K562 (cell line): ENCODE measurements around the gene SLC25A21. TPM values are rescaled to one million over a fixed set of nuclear protein-coding genes. Genes with fewer than 3 reads are reported as not detected.

Source experiments
- ATAC-seq: fragments of 200-7000 bp; cut with Tn5 transposase; 3 replicates; pipeline ENCODE4 v1.9.1; 2020; ENCODE audit warnings: moderate library complexity
- BruUV-seq: library from RNA; stranded (reverse); fragments of 400-500 nt; replicated peaks from 2 replicates; lab custom pipeline; 2021; lab: Mats Ljungman, UMichigan
- CTCF ChIA-PET: fragments of 300-600 bp; formaldehyde crosslinking; extraction: SDS; loops from one replicate; lab custom pipeline; 2021; ENCODE audit warnings: low intra/inter-chr PET ratio; lab: Yijun Ruan, JAX
- POLR2A ChIA-PET: fragments of 300-600, 350-650 bp; sonication (Branson Sonifier 250); formaldehyde crosslinking; extraction: SDS; loops from one replicate; lab custom pipeline; 2021; ENCODE audit warnings: antibody characterized with exemption, inconsistent platforms; lab: Yijun Ruan, JAX
- DNase-seq, 4 experiments: peaks; one replicate each; pipeline versions ENCODE4 v3.0.0 to v3.0.0-alpha.2; 2011 to 2018; ENCODE audit warnings: low spot score in 3 of 4, mixed read lengths in 3 of 4; ENCODE audit errors: extremely low read depth in 1 of 4
- FAIRE-seq: peaks from 2 replicates; lab custom pipeline; 2011; peaks lifted over from hg19 to GRCh38; lab: Jason Lieb, UNC
- H2AFZ ChIP-seq: 2 replicates; pipeline ENCODE4 v1.6.0; 2011; ENCODE audit warnings: low read depth, low read length, control low read depth, inconsistent platforms
- H3K27ac ChIP-seq: fragments of 200-600 bp; 3 replicates; pipeline ENCODE4 v1.8.0; 2011; ENCODE audit warnings: low read depth, mild to moderate bottlenecking, control low read depth, inconsistent platforms, low read length, moderate library complexity, mixed read lengths; ENCODE audit errors: extremely low read depth
- H3K27me3 ChIP-seq, 2 experiments: fragments of 300-600 bp in 1 of 2; 2 replicates in 1 of 2; 3 replicates in 1 of 2; pipeline versions ENCODE4 v1.6.0 to v1.8.0; 2011; ENCODE audit warnings: inconsistent platforms in 2 of 2, low read length in 2 of 2, mild to moderate bottlenecking in 1 of 2, mixed read lengths in 1 of 2, moderate library complexity in 1 of 2; ENCODE audit not compliant: control insufficient read depth in 2 of 2, insufficient read depth in 2 of 2
- H3K36me3 ChIP-seq: fragments of 300-600 bp; 3 replicates; pipeline ENCODE4 v1.8.0; 2011; ENCODE audit warnings: mild to moderate bottlenecking, low read length, inconsistent platforms; ENCODE audit not compliant: control insufficient read depth, insufficient read depth
- H3K4me1 ChIP-seq, 2 experiments: fragments of 200-600 bp in 1 of 2; replicated peaks in 1 of 2; 2 replicates in 1 of 2; 3 replicates in 1 of 2; pipeline versions ENCODE4 v1.5.1 to v1.8.0; 2011; ENCODE audit warnings: inconsistent platforms in 2 of 2, low read length in 2 of 2, mild to moderate bottlenecking in 1 of 2, mixed read lengths in 1 of 2, moderate library complexity in 1 of 2; ENCODE audit not compliant: control insufficient read depth in 2 of 2, insufficient read depth in 2 of 2
- H3K4me2 ChIP-seq: 2 replicates; pipeline ENCODE4 v1.6.1; 2011; ENCODE audit warnings: low read length, control low read depth, inconsistent platforms, mixed read lengths; ENCODE audit not compliant: insufficient read depth
- H3K4me3 ChIP-seq: fragments of 200-600 bp; sonication (generic), shearing (Covaris generic); 2 replicates; pipeline ENCODE4 v1.5.1; 2016; ENCODE audit warnings: control low read depth, inconsistent platforms
- H3K79me2 ChIP-seq: fragments of 200-600 bp; 3 replicates; pipeline ENCODE4 v1.8.0; 2011; ENCODE audit warnings: low read length, inconsistent platforms; ENCODE audit not compliant: control insufficient read depth, insufficient read depth
- H3K9ac ChIP-seq, 2 experiments: 2 replicates each; pipeline versions ENCODE4 v1.6.0 to v1.6.1; 2011; ENCODE audit warnings: low read depth in 2 of 2, low read length in 2 of 2, control low read depth in 1 of 2, inconsistent platforms in 1 of 2, mild to moderate bottlenecking in 1 of 2, mixed read lengths in 1 of 2; ENCODE audit not compliant: insufficient read depth in 1 of 2
- H3K9me1 ChIP-seq: one replicate; pipeline ENCODE4 v1.6.0; 2011; ENCODE audit warnings: inconsistent platforms, mild to moderate bottlenecking, low read length, moderate library complexity; ENCODE audit not compliant: control insufficient read depth, insufficient read depth
- H3K9me3 ChIP-seq: replicated peaks from 2 replicates; pipeline ENCODE4 v1.5.1; 2011; ENCODE audit warnings: low read depth, low read length, inconsistent platforms; ENCODE audit not compliant: control insufficient read depth, insufficient read depth
- H4K20me1 ChIP-seq: replicated peaks from 2 replicates; pipeline ENCODE4 v1.6.1; 2011; ENCODE audit warnings: low read length, inconsistent platforms, mixed read lengths; ENCODE audit not compliant: control insufficient read depth, insufficient read depth
- GATAD2B ChIP-seq: fragments of 450-650 bp; IDR thresholded peaks from 2 replicates; pipeline ENCODE4 v1.6.1; 2017; ENCODE audit warnings: mild to moderate bottlenecking, borderline replicate concordance
- GTF2E2 ChIP-seq: fragments of 200-800 bp; sonication (Bioruptor generic); IDR thresholded peaks from 2 replicates; pipeline ENCODE4 v1.6.1; 2016; ENCODE audit warnings: missing genetic modification characterization, missing compliant biosample characterization
- MYC ChIP-seq, 2 experiments: fragments of 250-450 bp in 1 of 2; sonication (Bioruptor Pico) in 1 of 2; IDR thresholded peaks; 2 replicates each; pipeline versions ENCODE4 v1.5.1 to v1.6.1; 2012 to 2021; ENCODE audit warnings: low read depth in 2 of 2, borderline replicate concordance in 1 of 2, improper control_type of control experiment in 1 of 2, low read length in 1 of 2, mild to moderate bottlenecking in 1 of 2, moderate library complexity in 1 of 2
- NCOA6 ChIP-seq: fragments of 450-650 bp; IDR thresholded peaks from 2 replicates; pipeline ENCODE4 v1.6.1; 2017; ENCODE audit warnings: mild to moderate bottlenecking
- RNF219 ChIP-seq: fragments of 250-450 bp; sonication (Bioruptor Pico); IDR thresholded peaks from 2 replicates; pipeline ENCODE4 v1.5.0; 2022; ENCODE audit warnings: mild to moderate bottlenecking
- SETDB1 ChIP-seq: IDR thresholded peaks from one replicate; pipeline ENCODE4 v1.6.1; 2012; ENCODE audit warnings: low read length, control low read depth, inconsistent platforms
- TCF7L2 ChIP-seq: fragments of 150-350 bp; IDR thresholded peaks from 2 replicates; pipeline ENCODE4 v1.6.1; 2016; ENCODE audit warnings: low read depth, mild to moderate bottlenecking, low read length, moderate library complexity
- TFAM ChIP-seq: fragments of 250-450 bp; sonication (Bioruptor Pico); conservative IDR thresholded peaks from 2 replicates; pipeline ENCODE4 v1.5.0; 2021; ENCODE audit warnings: mild to moderate bottlenecking, moderate library complexity
- USF1 ChIP-seq: sonication (generic); formaldehyde crosslinking; IDR thresholded peaks from 2 replicates; pipeline ENCODE4 v1.9.0; 2022; ENCODE audit warnings: mild to moderate bottlenecking, missing genetic modification reagents
- ZKSCAN8 ChIP-seq: fragments of 200-800 bp; sonication (Bioruptor generic); IDR thresholded peaks from 2 replicates; pipeline ENCODE4 v1.6.1; 2016; ENCODE audit warnings: missing genetic modification characterization, missing compliant biosample characterization
- WGBS: fragments of 100-300 bp; shearing (Covaris generic); methylation state at CpG from one replicate; pipeline ENCODE4 v1.1.6; 2016; ENCODE audit warnings: low coverage, mixed read lengths; ENCODE audit not compliant: insufficient coverage; ENCODE audit errors: missing lambda C conversion rate; 5-methylcytosine and 5-hydroxymethylcytosine counted together
- in situ Hi-C: fragments of 300-500 bp; cut with MboI; formaldehyde crosslinking; loops from 4 replicates; pipeline ENCODE4 v1.15.0; 2018; ENCODE audit warnings: inconsistent platforms, mixed read lengths
- intact Hi-C: fragments of 100-400 bp; cut with micrococcal nuclease; formaldehyde crosslinking; loops from 2 replicates; pipeline ENCODE4 v1.14.2; 2022
- polyA plus RNA-seq, 8 experiments: library from polyadenylated mRNA; depleted of rRNA in 4 of 8; stranded (reverse) in 5 of 8; unstranded in 3 of 8; fragments of >200 nt; fragmentation: Nextera tagmentation in 2 of 8; fragmentation: Illumina TruSeq in 1 of 8; extraction: Ambion mirVana in 2 of 8; extraction: Trizol in 1 of 8; gene quantifications; 2 replicates each; pipeline versions ENCODE4 v1.2.1 to v1.2.3, GENCODE V29; 2011 to 2014; ENCODE audit warnings: inconsistent platforms in 1 of 8, missing spikeins in 1 of 8
- total RNA-seq, 7 experiments: library from RNA; depleted of rRNA in 6 of 7; stranded (reverse); fragments of >200 nt in 6 of 7; fragmentation: Illumina TruSeq in 2 of 7; extraction: Trizol in 2 of 7; gene quantifications; 2 replicates each; pipeline versions ENCODE4 v1.2.1 to v1.2.3, GENCODE V29; 2011 to 2021; ENCODE audit warnings: low replicate concordance in 1 of 7
- TF ChIP-seq, protein P1 (sequence below): fragments of 450-650 bp; IDR thresholded peaks from 2 replicates; pipeline ENCODE4 v1.6.1; 2016

The SLC25A21 gene
- total and polyA plus RNA-seq, 9 of the 15 experiments (the other 6 are each of a cell fraction or from before 2014, with no cell fraction given): 15.2 to 46.7 (median 28.7) TPM

DNA sequence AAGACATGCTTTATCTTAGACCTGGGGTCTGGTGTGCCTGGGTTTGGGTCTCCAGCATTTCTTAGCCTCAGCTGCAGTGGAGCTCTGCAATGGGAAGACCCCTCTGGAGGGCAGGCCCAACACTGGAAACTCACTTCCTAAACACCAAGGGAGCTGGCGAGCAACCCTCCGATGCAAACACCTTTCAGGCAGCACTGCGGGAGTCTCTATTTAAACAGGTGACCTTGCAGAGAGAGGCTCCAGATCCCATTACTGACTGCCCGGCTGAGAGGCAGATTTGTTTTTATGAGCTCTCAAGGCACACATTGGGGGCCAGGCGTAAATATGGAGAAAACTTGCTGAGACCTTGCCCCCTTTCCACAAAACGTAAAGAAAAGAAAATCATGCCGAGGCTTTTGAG, 315.3 kb downstream of the SLC25A21 start:
- no TSS peak for BruUV-seq
- Histone ChIP-seq H3K9ac (no peak overlapping the region), H3K9me3 (no peaks in the 10 kb centered on the region), H3K9me1 (no peaks in the 10 kb centered on the region), H3K36me3 (no peaks in the 10 kb centered on the region), H2AFZ (no peak overlapping the region), H3K27ac (no peak overlapping the region), H3K4me1 (no peaks in the 10 kb centered on the region; a peak in 1 of 5 replicates), H3K4me3 (no peak overlapping the region), H3K79me2 (no peaks in the 10 kb centered on the region), H3K4me2 (no peak overlapping the region), H4K20me1 (no peaks in the 10 kb centered on the region; the same call in 1 of the 2 replicates), H3K27me3 (no peaks in the 10 kb centered on the region)
- ATAC-seq: no peak
- 80% methylated on average over 6 of the region's 7 CpGs for WGBS
- POLR2A ChIA-PET: no interaction called here
- FAIRE-seq: no peak
- DNase-seq: no peak
- CTCF ChIA-PET: no interaction called here
- in situ Hi-C loops: no loop called here
- intact Hi-C loops: no loop called here
- no peak for TF ChIP-seq GATAD2B
- no peak for TF ChIP-seq ZKSCAN8 (CRISPR knock-in tag)
- TF ChIP-seq MYC (IDR thresholded peaks at IDR 0.05; ENCODE audit: low read depth, low read length): no peak
- no peak for TF ChIP-seq MYC (CRISPR knock-in tag; IDR thresholded peaks at IDR 0.05; ENCODE audit: borderline replicate concordance, low read depth)
- TF ChIP-seq TCF7L2: no peak
- TF ChIP-seq, protein P1, sequence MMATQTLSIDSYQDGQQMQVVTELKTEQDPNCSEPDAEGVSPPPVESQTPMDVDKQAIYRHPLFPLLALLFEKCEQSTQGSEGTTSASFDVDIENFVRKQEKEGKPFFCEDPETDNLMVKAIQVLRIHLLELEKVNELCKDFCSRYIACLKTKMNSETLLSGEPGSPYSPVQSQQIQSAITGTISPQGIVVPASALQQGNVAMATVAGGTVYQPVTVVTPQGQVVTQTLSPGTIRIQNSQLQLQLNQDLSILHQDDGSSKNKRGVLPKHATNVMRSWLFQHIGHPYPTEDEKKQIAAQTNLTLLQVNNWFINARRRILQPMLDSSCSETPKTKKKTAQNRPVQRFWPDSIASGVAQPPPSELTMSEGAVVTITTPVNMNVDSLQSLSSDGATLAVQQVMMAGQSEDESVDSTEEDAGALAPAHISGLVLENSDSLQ: no peak
- no peak for TF ChIP-seq USF1 (CRISPR knock-in tag)
- TF ChIP-seq GTF2E2 (tag): no peak
- no peak for TF ChIP-seq RNF219
- no peak for TF ChIP-seq SETDB1
- TF ChIP-seq TFAM (CRISPR knock-in tag): no peak
- no peak for TF ChIP-seq NCOA6
